ENCODE data around the gene SNX10. TPM values are rescaled to one million over a fixed set of nuclear protein-coding genes. Genes with fewer than 3 reads are reported as not detected.

The SNX10 gene
- polyA plus RNA-seq, 1 donor (not counting 4 experiments of a cell fraction or from before 2014, with no cell fraction given) = 7.0 TPM

DNA sequence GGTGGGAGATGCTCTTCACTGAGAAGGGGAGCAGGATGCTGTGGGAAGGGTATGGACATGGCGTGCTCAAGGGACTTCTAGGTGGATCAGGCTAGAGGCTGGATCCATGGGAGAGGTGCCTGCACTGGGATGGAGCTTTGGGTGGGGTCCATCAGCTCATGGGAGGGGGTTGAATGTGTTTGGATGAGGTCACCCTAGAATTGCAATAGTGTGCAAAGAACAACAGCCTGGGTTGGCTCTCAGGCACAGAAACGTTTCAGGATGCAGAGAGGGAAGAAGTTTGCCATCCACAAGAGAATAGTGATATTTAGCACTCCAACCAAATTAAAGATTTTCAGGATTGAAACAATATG lies 66.1 kb downstream of the SNX10 start:
- no peak for FAIRE-seq
- dilution Hi-C loops (cut with MboI; ENCODE audit: extremely low pct_ligation_motif_present, low sequenced_read_pairs) = no loop called here

GRCh38 chr7:26360650-26361049 lies 69.0 kb downstream of the SNX10 start:
- Histone ChIP-seq H3K4me3 (ENCODE audit: control insufficient read depth in 2 of 3, extremely low read depth in 1 of 3, insufficient read depth in 2 of 3, low read depth in 1 of 3, low read length in 3 of 3) (no peak overlapping the region), H4K20me1 (ENCODE audit: control insufficient read depth, extremely low read depth, insufficient read depth, low read length) (no peaks in the 10 kb centered on the region), H3K9me1 (ENCODE audit: control insufficient read depth, extremely low read depth, insufficient read depth, low read length) (no peaks in the 10 kb centered on the region), H3K36me3 (ENCODE audit: control insufficient read depth in 2 of 2, extremely low read depth in 1 of 2, insufficient read depth in 2 of 2, low read length in 2 of 2) (no peaks in the 10 kb centered on the region), H3K9ac (ENCODE audit: control insufficient read depth, extremely low read depth, insufficient read depth, low read length) (no peak overlapping the region), H3K27me3 (ENCODE audit: control insufficient read depth, extremely low read depth, insufficient read depth, low read length) (no peaks in the 10 kb centered on the region), H3K27ac (ENCODE audit: control insufficient read depth, insufficient read depth, low read length) (no peak overlapping the region), H3K4me2 (ENCODE audit: control insufficient read depth, extremely low read depth, insufficient read depth, low read depth, low read length) (no peak overlapping the region), H3K4me1 (ENCODE audit: control insufficient read depth, extremely low read depth, insufficient read depth, low read length) (no peaks in the 10 kb centered on the region), H3K9me3 (ENCODE audit: control insufficient read depth, low read depth, low read length) (no peaks in the 10 kb centered on the region), H2AFZ (ENCODE audit: control insufficient read depth, low read length) (no peak overlapping the region), H3K79me2 (ENCODE audit: control insufficient read depth, insufficient read depth, low read length) (no peaks in the 10 kb centered on the region)
- no peak for DNase-seq (ENCODE audit: low read depth, low spot score)
- no peak for FAIRE-seq
- dilution Hi-C loops (cut with MboI; ENCODE audit: extremely low pct_ligation_motif_present, low sequenced_read_pairs) = no loop called here
- TF ChIP-seq, protein P1, sequence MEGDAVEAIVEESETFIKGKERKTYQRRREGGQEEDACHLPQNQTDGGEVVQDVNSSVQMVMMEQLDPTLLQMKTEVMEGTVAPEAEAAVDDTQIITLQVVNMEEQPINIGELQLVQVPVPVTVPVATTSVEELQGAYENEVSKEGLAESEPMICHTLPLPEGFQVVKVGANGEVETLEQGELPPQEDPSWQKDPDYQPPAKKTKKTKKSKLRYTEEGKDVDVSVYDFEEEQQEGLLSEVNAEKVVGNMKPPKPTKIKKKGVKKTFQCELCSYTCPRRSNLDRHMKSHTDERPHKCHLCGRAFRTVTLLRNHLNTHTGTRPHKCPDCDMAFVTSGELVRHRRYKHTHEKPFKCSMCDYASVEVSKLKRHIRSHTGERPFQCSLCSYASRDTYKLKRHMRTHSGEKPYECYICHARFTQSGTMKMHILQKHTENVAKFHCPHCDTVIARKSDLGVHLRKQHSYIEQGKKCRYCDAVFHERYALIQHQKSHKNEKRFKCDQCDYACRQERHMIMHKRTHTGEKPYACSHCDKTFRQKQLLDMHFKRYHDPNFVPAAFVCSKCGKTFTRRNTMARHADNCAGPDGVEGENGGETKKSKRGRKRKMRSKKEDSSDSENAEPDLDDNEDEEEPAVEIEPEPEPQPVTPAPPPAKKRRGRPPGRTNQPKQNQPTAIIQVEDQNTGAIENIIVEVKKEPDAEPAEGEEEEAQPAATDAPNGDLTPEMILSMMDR (optimal IDR thresholded peaks at IDR 0.05 in 1 of 3, IDR thresholded peaks at IDR 0.05 in 1 of 3, conservative IDR thresholded peaks at IDR 0.05 in 1 of 3; ENCODE audit: extremely low read depth in 1 of 3, insufficient read depth in 2 of 3, low read length in 3 of 3) = no peak
- no peak for TF ChIP-seq EZH2 (IDR thresholded peaks at IDR 0.05; ENCODE audit: low read length)

More for the DNA sequence above, 66.1 kb downstream of the SNX10 start:
- Histone ChIP-seq H3K9me3 (ENCODE audit: control insufficient read depth, low read depth, low read length) (no peaks in the 10 kb centered on the region), H3K4me2 (ENCODE audit: control insufficient read depth, extremely low read depth, insufficient read depth, low read depth, low read length) (no peak overlapping the region), H4K20me1 (ENCODE audit: control insufficient read depth, extremely low read depth, insufficient read depth, low read length) (no peaks in the 10 kb centered on the region), H3K79me2 (ENCODE audit: control insufficient read depth, insufficient read depth, low read length) (no peaks in the 10 kb centered on the region), H3K4me3 (ENCODE audit: control insufficient read depth in 2 of 3, extremely low read depth in 1 of 3, insufficient read depth in 2 of 3, low read depth in 1 of 3, low read length in 3 of 3) (no peak overlapping the region), H2AFZ (ENCODE audit: control insufficient read depth, low read length) (no peak overlapping the region), H3K27me3 (ENCODE audit: control insufficient read depth, extremely low read depth, insufficient read depth, low read length) (no peaks in the 10 kb centered on the region), H3K27ac (ENCODE audit: control insufficient read depth, insufficient read depth, low read length) (no peak overlapping the region), H3K9ac (ENCODE audit: control insufficient read depth, extremely low read depth, insufficient read depth, low read length) (no peak overlapping the region), H3K4me1 (ENCODE audit: control insufficient read depth, extremely low read depth, insufficient read depth, low read length) (no peaks in the 10 kb centered on the region), H3K9me1 (ENCODE audit: control insufficient read depth, extremely low read depth, insufficient read depth, low read length) (no peaks in the 10 kb centered on the region), H3K36me3 (ENCODE audit: control insufficient read depth in 2 of 2, extremely low read depth in 1 of 2, insufficient read depth in 2 of 2, low read length in 2 of 2) (no peaks in the 10 kb centered on the region)
- no peak for DNase-seq (ENCODE audit: low read depth, low spot score)
- TF ChIP-seq, protein P1 (optimal IDR thresholded peaks at IDR 0.05 in 1 of 3, IDR thresholded peaks at IDR 0.05 in 1 of 3, conservative IDR thresholded peaks at IDR 0.05 in 1 of 3; ENCODE audit: extremely low read depth in 1 of 3, insufficient read depth in 2 of 3, low read length in 3 of 3) = no peak
- TF ChIP-seq EZH2 (IDR thresholded peaks at IDR 0.05; ENCODE audit: low read length) = no peak

All from keratinocyte (primary cell).